Left lobe of liver (tissue), 2 donors: Measurements from ENCODE around the gene MDH2. TPM values are rescaled to one million over a fixed set of nuclear protein-coding genes. Genes with fewer than 3 reads are reported as not detected.
"Not testable (repeated sequence)": the region's sequence is repeated elsewhere in the genome, so short reads cannot be mapped to it uniquely, and the experiment has no call there.

Source experiments
- ATAC-seq: fragments of 200-7000 bp; cut with Tn5 transposase; one replicate; pipeline ENCODE4 v1.9.1; 2020; ENCODE audit warnings: mild to moderate bottlenecking, moderate library complexity
- DNase-seq: peaks from one replicate; pipeline ENCODE4 v3.0.0-alpha.2; 2020; ENCODE audit warnings: low spot score
- total RNA-seq: library from RNA; stranded (reverse); gene quantifications from one replicate; pipeline ENCODE4 v1.2.1, GENCODE V29; 2021
- donor health status: DM: no; HTN: no; CAD: no; lungs with moderate emphysema.
- donor health status: DM: no; HTN: yes; CAD: no.

MDH2 gene
- total RNA-seq, 1 donor from 2014 or later = 184 TPM

- not testable (repeated sequence) for DNase-seq, ATAC-seq
Measured at GRCh38 chr7:76106130-76106529, 58.2 kb downstream of the MDH2 start.

DNA sequence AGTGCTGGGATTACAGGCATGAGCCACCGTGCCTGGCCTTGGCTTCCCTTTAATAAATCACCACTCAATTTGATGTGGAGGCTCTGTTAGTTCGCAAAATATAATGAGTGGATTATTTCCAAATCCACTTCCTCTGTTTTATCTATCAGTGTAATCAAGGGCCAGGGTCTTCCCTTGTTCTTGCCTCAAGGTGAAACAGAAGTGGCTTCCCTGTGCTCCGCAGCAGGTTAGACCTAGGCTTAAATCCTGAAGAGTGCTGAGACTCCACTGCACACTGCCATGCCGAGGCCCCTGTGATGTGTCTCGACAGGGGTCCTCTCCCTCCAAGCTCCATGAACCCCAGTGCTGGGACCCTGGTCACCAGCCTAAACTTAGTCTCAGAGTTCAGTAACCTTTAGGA lies 59.0 kb downstream of the MDH2 start:
- DNase-seq = no peak
- no peak for ATAC-seq

DNA sequence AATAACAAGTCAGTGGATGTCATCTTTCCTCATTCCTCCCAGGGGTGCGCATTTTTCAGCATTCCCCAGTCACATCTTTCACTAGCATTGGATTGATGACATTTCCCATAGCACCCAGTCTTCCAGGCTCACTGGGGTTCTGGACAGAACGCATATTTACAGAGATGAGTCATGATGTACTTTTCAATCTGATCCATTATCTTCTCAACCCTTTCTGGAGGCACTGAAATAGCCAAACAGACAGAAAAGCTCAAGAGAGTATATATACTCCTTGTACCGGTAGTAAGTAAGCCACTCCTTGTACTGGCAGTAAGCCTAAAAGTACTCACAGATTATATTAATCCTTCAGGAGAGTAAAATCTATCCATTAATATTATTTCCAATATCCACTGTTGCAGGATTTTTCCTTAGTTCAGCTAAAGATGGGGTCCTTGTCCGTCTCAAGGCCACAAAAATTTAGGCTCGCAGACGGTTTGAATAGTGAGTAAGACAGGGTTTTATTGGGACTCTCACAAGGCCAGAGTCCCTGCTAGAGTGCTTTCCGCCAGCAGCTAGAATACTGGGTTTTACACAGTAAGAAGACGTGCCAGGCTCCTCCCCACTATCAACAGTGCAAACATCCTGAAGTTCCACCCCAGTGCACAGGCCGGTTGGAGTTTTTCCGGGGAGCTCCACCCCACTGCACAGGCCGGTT lies 60.8 kb downstream of the MDH2 start:
- ATAC-seq (peak; percentile 96), DNase-seq (peak; percentile 85)

- DNase-seq, ATAC-seq: not testable (repeated sequence)
Measured at GRCh38 chr7:76113042-76113630, 65.2 kb downstream of the MDH2 start.

DNA sequence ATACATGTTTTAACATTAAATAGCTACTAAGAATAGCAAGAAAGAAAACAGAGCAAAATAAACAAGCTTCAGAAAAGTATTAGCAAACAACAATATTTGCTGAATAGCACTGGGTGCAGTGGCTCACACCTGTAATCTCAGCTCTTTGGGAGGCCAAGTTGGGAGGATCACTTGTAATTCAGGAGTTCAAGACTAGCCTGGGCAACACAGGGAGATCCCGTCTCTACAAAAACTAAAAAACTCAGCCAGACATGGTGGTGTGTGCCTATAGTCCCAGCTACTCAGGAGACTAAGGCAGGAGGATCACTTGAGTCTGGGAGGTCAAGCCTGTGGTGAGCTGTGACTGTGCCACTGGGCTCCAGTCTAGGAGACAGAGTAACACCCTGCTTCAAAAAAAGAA lies 66.8 kb downstream of the MDH2 start:
- ATAC-seq, DNase-seq: not testable (repeated sequence)

Other genes starting within 250 kb of the MDH2 start
- gene CCL24, start 234.3 kb upstream of the MDH2 start, total RNA-seq = 0.88 TPM
- gene RHBDD2, start 169.1 kb upstream of the MDH2 start, total RNA-seq = 32.9 TPM
- 741 TPM for gene POR, start 133.0 kb upstream of the MDH2 start, total RNA-seq
- gene TMEM120A, start 53.5 kb upstream of the MDH2 start, total RNA-seq = 79.6 TPM
- gene STYXL1, start 106 bp upstream of the MDH2 start, total RNA-seq = 17.6 TPM
- 0.20 TPM for gene SRRM3, start 153.8 kb downstream of the MDH2 start, total RNA-seq